GM21576 (cell line): ENCODE results near the gene TMEM52B.
"Not testable (repeated sequence)": the region's sequence is repeated elsewhere in the genome, so short reads cannot be mapped to it uniquely, and the experiment has no call there.

ENCODE experiments used
- ATAC-seq: cut with Tn5 transposase; IDR thresholded peaks from one replicate; pipeline ENCODE4 v1.9.1; 2021; ENCODE audit warnings: mild to moderate bottlenecking, moderate library complexity; ENCODE audit not compliant: unreplicated experiment

The TMEM52B gene

DNA sequence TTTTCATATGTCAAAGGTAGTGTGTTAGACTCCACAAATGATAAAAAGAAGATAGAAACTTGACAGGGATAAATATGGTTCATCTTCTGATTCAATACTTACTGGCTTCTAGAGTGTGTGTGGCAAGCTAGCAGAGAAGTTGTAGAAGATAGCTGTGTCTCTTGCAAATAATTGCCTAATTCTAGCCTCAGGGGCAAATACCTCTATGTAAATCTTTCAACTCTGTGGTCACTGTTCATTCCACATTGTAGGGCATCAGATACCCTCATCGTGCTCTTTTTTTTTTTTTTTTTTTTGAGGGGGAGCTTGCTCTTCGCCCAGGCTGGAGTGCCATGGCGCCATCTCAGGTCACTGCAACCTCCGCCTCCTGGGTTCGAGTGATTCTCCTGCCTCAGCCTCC is 8.6 kb upstream of the TMEM52B start:
- ATAC-seq: no peak

DNA sequence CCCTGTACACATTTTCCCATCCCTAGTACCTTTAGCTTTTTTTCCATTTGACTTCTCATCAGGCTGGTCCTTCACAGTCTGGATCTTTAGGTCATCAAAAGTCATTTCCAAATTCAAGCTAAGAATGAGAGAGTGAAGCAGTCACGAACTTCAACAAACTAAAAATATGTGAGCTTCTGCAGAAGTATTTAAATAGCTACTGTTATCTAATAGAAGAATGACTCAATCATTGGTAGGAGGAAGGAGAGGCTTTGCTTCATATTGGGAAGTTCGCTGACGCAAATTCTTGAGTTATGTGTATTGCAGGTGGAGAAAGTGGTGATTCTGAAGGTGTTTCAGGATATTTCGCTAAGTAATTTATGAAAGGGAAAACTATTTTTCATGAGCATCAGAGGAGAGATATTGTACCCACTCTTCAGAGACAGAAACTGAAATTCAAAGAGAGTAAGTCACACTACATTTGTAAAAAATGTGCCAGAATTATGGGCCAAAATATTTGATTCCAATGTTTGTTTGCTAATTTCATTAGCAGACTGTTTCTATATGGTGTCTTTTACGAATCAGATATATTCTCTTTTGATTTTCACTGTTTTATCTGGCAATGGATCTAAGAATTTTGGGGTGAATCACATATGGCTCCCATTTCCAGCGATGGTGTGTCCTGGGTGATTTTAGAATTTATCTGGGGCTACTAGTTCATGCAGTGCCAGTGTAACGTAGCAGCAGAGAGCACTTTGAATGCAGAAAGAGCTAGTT is 6.7 kb upstream of the TMEM52B start, which contains the start of gene OLR1:
OLR1 (minus strand) TSS at position 160 of the 756 bp plus-strand sequence; CDS start at position 105, 55 bp downstream.
- no peak for ATAC-seq

DNA sequence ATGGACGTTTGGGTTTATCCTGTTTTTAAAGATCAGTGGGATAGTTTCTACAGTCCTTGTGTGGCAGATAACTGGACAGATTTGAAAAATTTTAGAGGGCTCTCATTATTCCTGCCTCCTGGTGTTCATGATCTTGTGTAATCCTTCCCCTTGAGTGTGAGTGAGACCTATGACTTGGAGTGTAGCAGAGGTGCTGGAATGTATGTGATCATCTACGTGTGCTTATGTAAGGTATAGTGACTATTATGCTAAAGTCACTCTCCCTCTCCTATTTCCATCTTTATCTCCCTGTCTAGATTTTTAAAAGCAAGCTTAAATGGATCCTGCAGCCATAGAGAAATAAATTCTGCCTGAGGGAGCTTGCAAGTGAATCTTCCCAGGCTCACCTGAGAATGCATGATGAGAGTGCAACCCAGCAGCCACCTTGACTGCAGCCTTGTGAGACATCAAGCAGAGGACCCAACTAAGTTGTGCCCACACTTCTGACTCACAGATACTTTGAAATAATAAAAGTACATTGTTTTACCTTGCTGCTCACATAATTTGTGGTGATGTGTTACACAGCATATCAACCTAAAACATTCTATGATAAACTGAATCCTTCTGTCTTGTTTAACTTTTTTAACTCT is 3.7 kb upstream of the TMEM52B start:
- ATAC-seq: no peak

GRCh38 chr12:10175846-10176636 is 2.8 kb upstream of the TMEM52B start:
- no peak for ATAC-seq

- no peak for ATAC-seq
Observed at GRCh38 chr12:10179776-10180181, 947 bp downstream of the TMEM52B start.

GRCh38 chr12:10182354-10183049 is 3.7 kb downstream of the TMEM52B start:
- ATAC-seq: no peak

GRCh38 chr12:10184261-10184843 is 5.5 kb downstream of the TMEM52B start:
- ATAC-seq: no peak

DNA sequence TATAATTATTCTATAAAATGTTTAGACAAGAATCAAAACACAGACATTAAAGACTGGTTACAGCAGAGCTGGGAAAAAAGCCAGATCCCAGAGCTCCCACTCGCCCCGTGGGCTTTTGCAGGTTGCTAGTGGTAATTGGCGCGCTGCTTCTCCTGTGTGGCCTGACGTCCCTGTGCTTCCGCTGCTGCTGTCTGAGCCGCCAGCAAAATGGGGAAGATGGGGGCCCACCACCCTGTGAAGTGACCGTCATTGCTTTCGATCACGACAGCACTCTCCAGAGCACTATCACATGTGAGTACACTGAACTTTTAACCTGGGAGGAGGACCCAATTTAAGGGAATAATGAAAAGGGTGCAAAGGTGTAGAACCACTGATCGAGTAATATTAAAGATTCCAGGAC is 7.5 kb downstream of the TMEM52B start:
- ATAC-seq: no peak

DNA sequence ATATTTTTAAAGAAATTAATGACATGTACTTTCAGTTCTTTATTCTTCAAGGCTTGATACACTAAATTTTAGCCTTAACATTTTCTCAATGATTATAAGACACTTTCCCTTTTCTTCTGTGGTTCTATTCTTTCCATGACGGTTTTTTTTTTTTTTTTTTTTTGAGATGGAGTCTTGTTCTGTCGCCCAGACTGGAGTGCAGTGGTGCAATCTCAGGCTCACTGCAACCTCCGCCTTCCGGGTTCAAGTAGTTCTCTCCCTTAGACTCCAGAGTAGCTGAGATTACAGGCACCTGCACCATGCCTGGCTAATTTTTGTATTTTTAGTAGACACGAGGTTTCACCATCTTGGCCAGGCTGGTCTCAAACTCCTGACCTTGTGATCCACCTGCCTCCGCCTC is 8.1 kb downstream of the TMEM52B start:
- ATAC-seq: not testable (repeated sequence)

DNA sequence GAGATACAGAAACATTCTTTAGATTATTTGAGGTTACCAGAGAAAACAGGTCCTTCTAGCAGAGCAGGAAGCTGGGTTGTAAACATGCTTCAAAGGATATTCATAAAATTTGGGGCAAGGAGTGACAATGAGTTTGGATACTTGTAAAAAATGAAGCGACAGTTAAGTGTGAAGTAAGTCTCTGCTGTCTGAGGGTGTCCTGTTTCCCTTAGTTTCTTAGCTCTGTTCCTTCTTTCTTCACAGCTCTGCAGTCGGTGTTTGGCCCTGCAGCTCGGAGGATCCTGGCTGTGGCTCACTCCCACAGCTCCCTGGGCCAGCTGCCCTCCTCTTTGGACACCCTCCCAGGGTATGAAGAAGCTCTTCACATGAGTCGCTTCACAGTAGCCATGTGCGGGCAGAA is 10.8 kb downstream of the TMEM52B start:
- no peak for ATAC-seq

DNA sequence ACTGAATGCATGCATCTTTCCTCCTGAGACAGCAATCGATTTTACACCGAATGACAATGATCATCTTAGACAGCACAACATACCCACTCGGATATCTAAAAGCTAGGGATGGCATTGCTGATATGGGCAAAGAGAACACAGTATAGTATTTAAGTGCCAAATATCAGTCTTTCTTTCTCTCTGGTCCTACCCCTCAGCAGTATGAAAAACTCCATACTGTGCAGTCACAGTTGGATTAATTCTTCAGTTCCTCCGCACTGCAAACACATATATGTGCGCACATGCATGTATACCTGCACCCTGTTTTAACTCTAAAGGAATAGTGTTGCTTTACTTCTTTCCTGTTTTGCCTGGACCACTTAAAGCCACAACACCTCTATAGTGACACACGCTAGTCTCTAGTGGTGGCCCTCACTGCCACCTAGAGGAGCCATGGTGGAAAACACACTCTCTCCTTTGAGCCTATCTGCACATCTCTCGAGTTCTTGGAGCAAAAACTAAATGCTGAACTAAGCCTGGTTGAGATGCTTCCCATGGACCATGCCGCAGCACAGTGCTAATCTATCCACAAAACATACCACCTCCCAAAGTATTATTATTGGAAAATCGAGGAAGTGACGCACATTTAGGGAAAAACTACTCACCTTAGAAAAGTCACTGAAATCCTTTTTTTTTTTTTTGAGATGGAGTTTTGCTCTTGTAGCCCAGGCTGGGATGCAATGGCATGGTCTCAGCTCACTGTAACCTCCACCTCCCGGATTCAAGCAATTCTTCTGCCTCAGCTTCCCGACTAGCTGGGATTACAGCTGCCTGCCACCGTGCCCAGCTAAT is 11.9 kb downstream of the TMEM52B start:
- ATAC-seq: peak; percentile 93

DNA sequence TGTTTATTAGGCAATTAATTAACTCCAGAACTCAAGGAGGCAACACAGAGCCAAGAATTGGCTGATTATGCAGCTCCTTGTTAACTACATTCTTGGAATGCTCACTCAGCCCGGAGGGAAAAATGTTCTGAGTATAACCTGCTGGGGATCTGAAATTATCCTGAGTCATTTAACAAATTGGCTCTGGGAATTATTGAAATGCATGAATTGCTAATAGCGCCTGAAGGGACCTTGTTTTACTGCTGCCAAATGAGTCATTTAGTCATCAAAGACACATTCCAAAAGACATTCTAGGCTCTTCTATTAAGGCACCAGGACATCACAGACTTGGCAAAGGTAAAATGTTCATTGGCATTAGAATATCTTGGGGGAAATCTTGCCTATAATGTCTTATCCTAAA is 13.0 kb downstream of the TMEM52B start:
- no peak for ATAC-seq

- ATAC-seq: no peak
Observed at GRCh38 chr12:10194160-10194670, 15.4 kb downstream of the TMEM52B start.

- peak; percentile 85 for ATAC-seq
Observed at GRCh38 chr12:10196210-10196609, 17.4 kb downstream of the TMEM52B start.

DNA sequence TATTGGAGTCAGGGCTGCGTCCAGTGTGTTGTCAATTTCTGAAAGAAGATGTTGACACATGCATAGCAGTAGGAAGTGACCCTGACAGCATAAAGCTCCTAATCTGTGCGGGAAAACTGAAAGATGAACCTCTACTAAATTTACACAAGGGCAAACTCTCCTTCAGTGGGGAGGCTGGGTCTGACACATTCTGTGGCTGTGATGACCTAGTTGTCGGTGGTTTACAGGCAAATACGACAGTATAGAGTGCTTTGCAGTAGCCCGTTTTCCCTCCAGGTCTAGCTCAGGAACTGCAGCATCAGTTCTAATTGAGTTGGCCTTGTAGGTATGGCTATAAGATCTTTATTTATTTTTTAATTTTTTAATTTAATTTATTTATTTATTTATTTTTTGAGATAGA is 19.0 kb downstream of the TMEM52B start:
- no peak for ATAC-seq

- ATAC-seq: not testable (repeated sequence)
Observed at GRCh38 chr12:10204495-10204894, 25.7 kb downstream of the TMEM52B start.

GRCh38 chr12:10205220-10205807 is 26.5 kb downstream of the TMEM52B start:
- ATAC-seq: no peak

DNA sequence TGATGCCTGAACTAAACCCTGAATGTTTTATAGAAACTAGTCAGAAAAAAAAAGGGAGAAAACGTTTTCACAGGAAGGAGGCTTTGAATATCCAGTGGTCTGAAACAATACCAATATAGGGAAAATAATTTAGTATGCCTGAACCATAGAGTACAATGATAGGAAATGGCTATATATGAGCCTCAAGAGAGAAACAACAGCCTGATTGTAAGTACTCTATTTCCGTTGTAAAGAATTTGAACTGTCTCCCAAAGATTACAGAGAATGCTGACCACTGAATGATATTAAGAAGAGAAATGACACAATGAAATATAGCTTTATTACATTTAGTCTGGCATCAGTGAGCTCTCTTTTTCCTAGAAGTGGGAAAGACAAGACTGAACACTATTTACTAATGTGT is 28.3 kb downstream of the TMEM52B start:
- no peak for ATAC-seq

GRCh38 chr12:10210225-10210624 is 31.4 kb downstream of the TMEM52B start:
- no peak for ATAC-seq
